ENCODE data around the gene PUS3.
"Not testable (repeated sequence)": the region's sequence is repeated elsewhere in the genome, so short reads cannot be mapped to it uniquely, and the experiment has no call there.

Gene PUS3

GRCh38 chr11:125916683-125917347, 13.8 kb upstream of the PUS3 start:
- DNase-seq: no peak

DNA sequence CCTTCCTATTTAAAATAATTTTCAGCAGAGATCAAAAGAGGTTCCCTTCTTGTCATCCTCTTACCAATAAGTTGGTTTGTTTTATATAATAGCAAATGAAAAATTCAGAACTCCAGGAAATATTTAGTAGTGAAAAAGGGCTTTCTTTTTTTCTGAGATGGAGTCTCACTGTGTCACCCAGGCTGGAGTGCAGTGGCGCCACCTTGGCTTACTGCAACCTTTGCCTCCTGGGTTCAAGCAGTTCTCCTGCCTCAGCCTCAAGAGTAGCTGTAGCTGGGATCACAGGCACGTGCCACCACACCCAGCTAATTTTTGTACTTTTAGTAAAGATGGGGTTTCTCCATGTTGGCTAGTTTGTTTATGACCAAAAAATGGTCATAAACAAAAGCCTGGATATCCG, 11.6 kb upstream of the PUS3 start:
- not testable (repeated sequence) for DNase-seq

GRCh38 chr11:125910226-125910849, 7.3 kb upstream of the PUS3 start:
- DNase-seq: no peak

GRCh38 chr11:125904678-125905077, 1.7 kb upstream of the PUS3 start:
- no peak for DNase-seq

- peak; percentile 13 for DNase-seq
Measured at GRCh38 chr11:125903711-125904659, 979 bp upstream of the PUS3 start, which contains the start of gene DDX25. TSS of gene DDX25 (plus strand) at chr11:125904508. CDS start at chr11:125904518, 10 bp downstream.

DNA sequence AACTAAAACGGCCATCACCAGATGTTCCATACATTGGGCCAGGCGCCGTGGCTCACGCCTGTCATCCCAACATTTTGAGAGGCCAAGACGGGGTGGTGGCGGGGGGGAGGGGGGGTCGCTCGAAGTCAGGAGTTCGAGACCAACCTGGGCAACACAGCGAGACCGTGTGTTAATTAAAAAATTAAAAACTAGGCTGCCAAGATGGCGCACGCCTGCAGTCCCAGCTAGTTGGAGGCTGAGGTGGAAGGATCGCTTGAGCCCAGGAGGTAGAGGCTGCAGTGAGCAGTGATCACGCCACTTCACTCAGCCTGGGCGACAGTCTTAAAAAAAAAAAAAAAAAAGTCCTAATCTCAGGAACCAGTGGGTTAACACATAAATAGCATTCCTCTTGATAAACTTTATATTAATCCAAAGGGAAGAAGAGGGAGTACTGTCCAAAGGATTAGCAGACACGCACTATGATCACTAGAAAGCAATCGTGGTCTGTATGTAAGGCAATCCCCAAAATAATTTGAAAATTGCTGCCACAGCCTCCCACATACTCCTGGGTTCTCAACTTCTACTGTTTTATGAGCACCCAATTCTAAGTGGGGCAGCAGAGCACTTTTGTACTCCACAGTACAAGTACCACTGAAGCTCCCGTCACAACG, 604 bp downstream of the PUS3 start:
- no peak for DNase-seq

- no peak for DNase-seq
Measured at GRCh38 chr11:125901872-125902271, 1.1 kb downstream of the PUS3 start.

DNA sequence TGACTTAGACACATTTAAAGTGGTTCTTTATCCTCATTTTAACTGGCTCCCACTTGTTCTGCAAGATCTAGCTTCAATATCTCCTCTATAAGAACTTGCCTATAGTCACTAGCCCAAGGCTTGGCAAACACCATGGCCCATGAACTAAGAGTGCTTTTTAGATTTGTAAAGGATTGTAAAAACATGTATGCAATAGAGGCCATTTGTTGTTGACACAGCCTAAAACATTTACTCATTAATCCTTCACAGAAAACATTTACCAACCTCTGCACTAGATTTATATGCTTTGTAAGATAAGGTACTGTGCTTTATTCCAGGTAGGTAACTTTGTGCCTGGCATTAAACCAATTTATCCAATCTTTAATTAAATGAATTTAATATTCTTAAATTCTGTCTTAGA, 10.0 kb downstream of the PUS3 start:
- DNase-seq: no peak

GRCh38 chr11:125892071-125892470, 10.9 kb downstream of the PUS3 start:
- no peak for DNase-seq

- no peak for DNase-seq
Measured at GRCh38 chr11:125890447-125891100, 12.4 kb downstream of the PUS3 start.

- peak; percentile 96 for DNase-seq
Measured at GRCh38 chr11:125887373-125888324, 15.4 kb downstream of the PUS3 start, which contains the start of gene HYLS1. TSS of gene HYLS1 (plus strand) at chr11:125887668. CDS start at chr11:125899369, 11,701 bp downstream.

GRCh38 chr11:125886997-125887372, 16.0 kb downstream of the PUS3 start:
- DNase-seq: no peak

DNA sequence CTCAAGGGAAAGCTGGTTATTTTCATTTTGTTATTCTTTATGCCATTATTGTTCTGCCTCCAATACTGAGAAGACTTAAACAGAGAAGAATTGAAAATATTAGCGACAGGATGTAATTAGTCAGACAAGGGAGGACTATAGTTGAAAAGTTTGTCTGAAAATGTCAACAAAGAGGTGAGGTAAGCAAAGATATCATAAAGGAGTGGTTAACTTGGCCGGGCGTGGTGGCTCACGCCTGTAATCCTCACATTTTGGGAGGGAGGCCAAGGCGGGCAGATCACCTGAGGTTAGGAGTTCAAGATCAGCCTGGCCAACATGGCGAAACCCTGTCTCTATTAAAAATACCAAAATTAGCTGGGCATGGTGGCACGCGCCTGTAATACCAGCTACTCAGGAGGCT, 19.6 kb downstream of the PUS3 start:
- no peak for DNase-seq

GRCh38 chr11:125881291-125881690, 21.7 kb downstream of the PUS3 start:
- DNase-seq: no peak

DNA sequence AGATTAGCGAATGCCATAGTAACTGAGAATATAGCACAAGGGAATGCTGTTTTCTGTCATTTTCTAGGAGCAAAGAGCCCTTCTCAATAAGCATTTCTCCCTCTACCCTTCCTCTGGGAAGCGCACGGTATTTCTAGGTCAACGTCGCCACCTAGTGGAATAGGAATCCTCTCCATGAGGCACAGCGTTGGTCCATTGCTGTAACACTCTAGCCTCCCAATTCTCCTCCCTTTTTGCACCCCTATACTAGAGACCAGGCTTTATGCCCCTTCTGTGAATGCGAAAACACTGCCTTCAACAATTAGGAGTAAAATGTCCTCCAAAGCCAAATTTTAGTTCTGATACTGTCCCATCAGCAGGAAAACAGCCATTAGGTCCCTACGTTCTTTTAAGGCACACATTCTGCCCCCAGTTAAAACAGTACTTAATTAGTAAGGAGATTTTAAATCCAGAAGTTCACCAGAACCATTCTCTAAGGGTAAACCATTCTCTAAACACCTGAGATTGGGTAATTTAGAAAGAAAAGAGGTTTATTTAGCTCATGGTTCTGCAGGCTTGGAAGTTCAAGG, 28.4 kb downstream of the PUS3 start:
- DNase-seq: peak; percentile 49

DNA sequence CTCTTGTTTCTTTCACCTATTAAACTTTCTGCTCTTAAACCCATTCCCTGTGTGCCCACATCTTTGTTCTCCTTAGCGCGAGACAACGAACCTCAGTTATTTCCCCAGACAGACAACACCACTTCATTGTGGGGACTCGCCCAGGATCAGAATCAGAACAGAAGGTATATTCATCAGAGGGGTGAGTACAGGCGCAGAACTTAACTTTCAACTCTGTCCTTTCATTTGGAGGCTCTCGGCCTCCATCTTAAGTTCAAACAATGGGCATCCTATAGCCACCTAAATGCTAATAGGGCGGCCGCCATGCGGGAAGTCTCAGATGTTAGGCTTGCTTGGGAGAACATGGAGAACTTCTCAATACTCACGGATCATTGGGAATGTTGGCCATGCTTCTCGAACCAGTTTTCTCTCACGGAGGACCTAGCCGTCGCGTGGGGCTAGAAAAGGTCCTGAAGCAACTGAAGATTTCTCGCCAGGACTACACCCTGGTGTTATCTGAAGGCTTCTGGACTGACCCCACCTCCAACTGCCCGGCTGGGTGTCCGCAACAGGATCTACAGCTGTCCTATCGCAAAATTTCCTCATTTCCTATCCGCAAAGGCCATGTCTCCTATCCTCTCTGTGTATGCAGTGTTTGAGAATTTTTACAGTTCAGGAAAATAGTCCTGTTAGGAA, 29.0 kb downstream of the PUS3 start:
- no peak for DNase-seq

DNA sequence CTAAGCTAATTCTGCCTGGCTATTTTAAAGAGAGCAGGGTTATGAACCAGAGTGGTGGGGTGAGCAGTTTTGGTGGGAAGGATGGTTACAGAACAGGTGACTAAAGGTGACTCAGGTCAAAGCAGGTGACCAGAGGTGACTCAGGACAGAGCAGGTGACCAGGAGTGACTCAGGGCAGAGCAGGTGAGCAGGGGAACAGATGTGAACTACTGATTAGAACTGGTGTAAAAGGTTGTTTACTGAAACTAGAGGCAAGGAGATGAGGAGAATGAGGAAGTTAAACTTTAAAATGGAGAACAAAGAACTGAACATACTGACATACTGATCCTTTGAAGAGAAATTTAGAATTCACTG, 30.9 kb downstream of the PUS3 start:
- no peak for DNase-seq

DNA sequence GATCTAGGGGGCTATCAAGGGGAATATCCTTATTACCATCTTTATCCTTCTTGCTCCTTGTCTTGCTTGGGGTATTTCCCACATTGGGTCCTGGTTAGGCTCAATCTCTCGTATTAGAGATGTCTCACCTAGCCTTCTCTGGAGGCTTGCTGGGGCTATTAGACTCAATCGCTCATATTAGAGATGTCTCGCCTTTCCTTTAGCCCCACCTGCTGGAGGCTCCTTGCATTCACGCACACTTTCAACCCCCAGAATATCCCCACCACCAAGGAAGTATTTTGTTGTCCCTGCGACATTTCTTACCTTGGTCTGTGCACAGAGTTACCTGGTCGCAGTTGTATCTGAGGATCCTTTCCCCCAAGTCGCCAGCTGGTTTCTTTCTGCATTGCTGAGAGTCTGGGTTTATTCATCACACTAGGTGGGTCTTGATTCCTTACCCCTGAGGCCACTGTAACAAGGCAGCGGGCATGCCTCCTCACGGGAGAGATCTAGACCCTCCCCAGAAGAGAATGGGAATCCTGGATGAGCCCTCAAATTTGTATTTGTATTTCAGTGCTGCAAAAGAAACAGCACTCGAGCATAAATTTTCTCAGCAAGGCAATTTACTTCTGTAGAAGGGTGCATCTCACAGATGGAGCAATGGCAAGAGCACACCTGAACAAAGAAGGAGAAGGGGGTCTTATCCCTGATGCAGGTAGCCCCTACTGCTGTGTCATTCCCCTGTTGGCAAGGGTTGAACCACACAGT, 31.4 kb downstream of the PUS3 start:
- DNase-seq: peak; percentile 27

DNA sequence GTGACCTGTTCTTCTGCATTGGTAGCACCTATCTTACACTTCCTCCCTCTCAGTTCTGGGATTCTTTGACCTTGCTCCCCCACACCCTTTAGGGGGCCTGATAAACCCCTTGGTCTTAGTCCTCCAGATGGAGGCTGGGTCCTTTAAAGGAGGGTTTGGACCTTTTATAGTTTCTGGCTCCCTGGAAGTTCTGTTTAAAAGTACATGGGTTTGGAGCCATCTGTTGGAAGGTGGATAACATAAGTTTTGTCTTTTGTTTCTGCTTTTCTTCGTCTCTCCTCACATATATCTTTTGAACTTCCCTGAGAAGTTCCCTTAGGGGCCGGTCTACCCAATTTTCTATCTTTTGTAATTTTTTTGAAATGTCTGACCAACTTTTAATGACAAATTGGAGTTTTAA, 33.5 kb downstream of the PUS3 start:
- no peak for DNase-seq

DNA sequence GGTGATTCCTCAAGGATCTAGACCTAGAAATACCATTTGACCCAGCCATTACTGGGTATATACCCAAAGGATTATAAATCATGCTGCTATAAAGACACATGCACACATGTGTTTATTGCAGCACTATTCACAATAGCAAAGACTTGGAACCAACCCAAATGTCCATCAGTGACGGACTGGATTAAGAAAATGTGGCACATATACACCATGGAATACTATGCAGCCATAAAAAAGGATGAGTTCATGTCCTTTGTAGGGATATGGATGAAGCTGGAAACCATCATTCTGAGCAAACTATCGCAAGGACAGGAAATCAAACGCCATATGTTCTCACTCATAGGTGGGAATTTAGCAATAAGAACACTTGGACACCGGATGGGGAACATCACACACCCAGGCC, 37.7 kb downstream of the PUS3 start:
- not testable (repeated sequence) for DNase-seq

Data from CD4-positive, alpha-beta T cell treated with Interleukin-12 subunit alpha and Interleukin-12 subunit beta, for 1 hour (primary cell).